ENCODE results near the gene COX7B2.

DNA sequence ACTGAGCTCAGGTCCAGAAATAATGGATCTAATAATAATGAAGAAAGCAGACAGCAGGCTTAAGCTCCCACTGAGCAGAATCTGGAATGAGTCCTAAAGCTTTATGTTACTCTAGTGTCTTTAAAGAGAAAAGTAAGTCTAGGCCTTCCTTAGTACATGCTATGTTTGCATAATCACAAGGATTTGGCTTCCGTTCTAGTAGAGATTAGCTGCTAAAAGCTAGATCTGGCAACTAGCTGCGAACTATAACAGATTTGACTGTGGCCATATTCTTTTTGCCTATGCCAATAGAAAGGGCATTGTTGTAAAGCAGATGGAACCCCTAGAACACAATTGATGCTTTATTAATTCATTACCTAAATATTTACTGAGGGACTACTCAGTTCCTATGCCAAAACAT, 19.0 kb downstream of the COX7B2 start:
- TF ChIP-seq POLR2A (IDR thresholded peaks at IDR 0.05; ENCODE audit: low read length): no peak
- TF ChIP-seq GATA1 (IDR thresholded peaks at IDR 0.05; ENCODE audit: low read depth, low read length): no peak

Data from erythroblast (primary cell).